ENCODE data around the gene IRGQ.

Gene IRGQ

GRCh38 chr19:43546581-43546980 is 49.4 kb downstream of the IRGQ start:
- no peak for TF ChIP-seq CTCF (IDR thresholded peaks at IDR 0.05)
- H3K27me3 ChIP-seq: no peaks in the 10 kb centered on the region
- peaks cover 38 to 67% (median 63%) of the 10 kb centered on the region in 3 donors for H3K36me3 ChIP-seq
- H3K4me1 ChIP-seq: no peaks in the 10 kb centered on the region
- H3K4me3 ChIP-seq: no peak overlapping the region
- intact Hi-C loops (cut with DNase I; ENCODE audit: low total_unique reads): no loop called here
- H3K27ac ChIP-seq: no peak overlapping the region
- DNase-seq: no peak
- H3K9me3 ChIP-seq: no peaks in the 10 kb centered on the region

DNA sequence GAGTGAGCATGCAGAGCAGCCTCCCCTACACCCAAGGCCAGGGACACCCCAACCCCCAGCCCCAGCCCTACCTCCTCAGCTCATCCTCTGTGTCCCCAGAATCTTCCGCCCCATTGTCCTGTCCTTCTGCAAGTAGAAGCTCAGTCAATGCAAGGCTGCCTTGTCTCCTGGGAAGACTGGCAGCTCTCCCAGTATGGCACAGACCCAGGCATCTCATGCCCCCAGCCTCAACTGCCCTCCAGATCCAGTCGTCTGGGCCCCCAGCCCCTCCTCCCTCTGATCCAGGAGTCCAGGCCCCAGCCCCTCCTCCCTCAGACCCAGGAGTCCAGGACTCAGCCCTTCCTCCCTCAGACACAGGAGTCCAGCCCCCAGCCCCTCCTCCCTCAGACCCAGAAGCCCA is 50.0 kb downstream of the IRGQ start:
- Histone ChIP-seq H3K4me3 (no peak overlapping the region), H3K36me3 (peaks cover 35 to 67% (median 57%) of the 10 kb centered on the region in 3 donors), H3K27ac (no peak overlapping the region), H3K27me3 (no peaks in the 10 kb centered on the region), H3K4me1 (no peaks in the 10 kb centered on the region), H3K9me3 (no peaks in the 10 kb centered on the region)
- no peak for DNase-seq
- intact Hi-C loops (cut with DNase I; ENCODE audit: low total_unique reads): no loop called here
- TF ChIP-seq CTCF (IDR thresholded peaks at IDR 0.05): no peak

GRCh38 chr19:43545276-43545675 is 50.7 kb downstream of the IRGQ start:
- no peak for DNase-seq
- no peak overlapping the region for H3K27ac ChIP-seq
- H3K36me3 ChIP-seq: peaks cover 28 to 67% (median 54%) of the 10 kb centered on the region in 3 donors
- no peak overlapping the region for H3K4me3 ChIP-seq
- intact Hi-C loops (cut with DNase I; ENCODE audit: low total_unique reads): no loop called here
- no peaks in the 10 kb centered on the region for H3K4me1 ChIP-seq
- no peak for TF ChIP-seq CTCF (IDR thresholded peaks at IDR 0.05)
- no peaks in the 10 kb centered on the region for H3K27me3 ChIP-seq
- no peaks in the 10 kb centered on the region for H3K9me3 ChIP-seq

DNA sequence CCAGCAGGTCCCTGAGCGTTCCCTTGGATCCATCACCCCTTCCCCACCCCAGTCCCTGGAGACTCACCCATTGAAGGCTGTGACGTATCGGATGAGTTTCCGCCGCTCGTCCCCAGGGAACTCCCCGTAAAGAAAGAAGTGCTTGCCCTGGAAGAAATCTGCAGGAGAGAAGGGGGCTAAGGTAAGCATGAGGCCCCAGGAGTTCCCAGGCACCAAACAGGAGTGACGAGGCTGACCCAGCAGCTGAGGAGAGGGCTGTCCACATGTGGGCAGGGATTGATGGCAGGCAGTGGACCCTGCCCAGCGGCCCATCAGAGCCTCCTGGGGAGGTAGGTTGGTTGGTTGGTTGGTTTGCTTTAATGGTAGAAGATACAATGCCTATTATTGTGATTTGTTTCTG is 51.9 kb downstream of the IRGQ start:
- no peaks in the 10 kb centered on the region for H3K9me3 ChIP-seq
- H3K4me3 ChIP-seq: no peak overlapping the region
- DNase-seq: no peak
- intact Hi-C loops (cut with DNase I; ENCODE audit: low total_unique reads): no loop called here
- no peaks in the 10 kb centered on the region for H3K27me3 ChIP-seq
- H3K27ac ChIP-seq: no peak overlapping the region
- peaks cover 34 to 74% (median 60%) of the 10 kb centered on the region in 3 donors for H3K36me3 ChIP-seq
- no peaks in the 10 kb centered on the region for H3K4me1 ChIP-seq
- TF ChIP-seq CTCF (IDR thresholded peaks at IDR 0.05): no peak

GRCh38 chr19:43541920-43542650 is 53.8 kb downstream of the IRGQ start:
- intact Hi-C loops (cut with DNase I; ENCODE audit: low total_unique reads): no loop called here
- no peak for DNase-seq
- Histone ChIP-seq H3K27ac (no peak overlapping the region), H3K4me3 (no peak overlapping the region), H3K9me3 (no peaks in the 10 kb centered on the region), H3K36me3 (peaks cover 45 to 94% (median 75%) of the 10 kb centered on the region in 3 donors), H3K4me1 (no peaks in the 10 kb centered on the region), H3K27me3 (no peaks in the 10 kb centered on the region)
- no peak for TF ChIP-seq CTCF (IDR thresholded peaks at IDR 0.05)

Data from tibial artery (tissue), 4 donors.